Measurements from ENCODE around the gene GPR160. TPM values are rescaled to one million over a fixed set of nuclear protein-coding genes. Genes with fewer than 3 reads are reported as not detected.
"Not testable (repeated sequence)": the region's sequence is repeated elsewhere in the genome, so short reads cannot be mapped to it uniquely, and the experiment has no call there.

GPR160 gene
- polyA plus RNA-seq, 1 donor from 2014 or later = 4.0 TPM

DNA sequence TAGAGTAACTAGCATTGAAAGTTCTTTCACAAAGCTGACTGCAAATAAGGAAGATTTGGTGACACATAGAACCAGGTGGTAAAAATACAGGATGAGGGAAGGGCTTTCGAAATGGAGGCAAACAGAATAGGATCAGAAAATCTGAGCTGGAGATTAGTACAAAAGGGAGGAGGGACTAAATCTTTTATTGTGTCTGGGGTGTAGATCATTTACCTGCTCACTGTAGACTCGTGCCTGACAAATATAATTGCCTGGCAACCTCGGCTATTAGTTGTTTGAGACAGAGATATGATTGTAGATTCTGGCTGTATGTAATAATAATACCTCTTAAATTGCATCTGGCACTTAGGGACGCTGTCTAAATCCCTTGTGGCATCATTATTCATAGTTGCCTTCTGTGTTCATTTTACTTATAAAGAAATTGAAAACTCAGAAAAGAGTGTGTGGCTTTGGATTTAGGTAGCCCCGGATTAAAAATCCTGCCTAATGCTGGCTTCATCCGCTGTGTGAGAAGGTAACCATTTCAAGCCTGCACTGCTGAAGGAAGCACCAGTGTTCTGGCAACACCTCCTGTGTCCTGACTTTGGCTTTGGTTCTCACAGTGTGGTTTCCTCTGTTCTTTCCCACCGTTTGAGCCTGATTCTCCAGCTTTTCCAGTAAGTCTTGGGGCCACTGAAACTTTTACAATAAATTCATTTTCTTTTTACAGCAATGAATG, 25.0 kb upstream of the GPR160 start:
- Histone ChIP-seq H3K4me2 (ENCODE audit: low read length) (no peak overlapping the region), H3K27ac (ENCODE audit: low read length) (peak overlapping the region; percentile 58), H2AFZ (ENCODE audit: low read depth, low read length) (no peak overlapping the region), H3K9ac (ENCODE audit: low read length) (peak overlapping the region; percentile 29), H3K4me3 (ENCODE audit: low read length) (peak overlapping the region; percentile 44), H3K79me2 (replicated peaks; ENCODE audit: insufficient read depth, low read length) (no peaks in the 10 kb centered on the region), H3K36me3 (ENCODE audit: insufficient read depth, low read length) (no peaks in the 10 kb centered on the region), H3K9me2 (ENCODE audit: insufficient read depth, low read length) (no peaks in the 10 kb centered on the region), H4K20me1 (ENCODE audit: insufficient read depth) (no peaks in the 10 kb centered on the region), H3F3A (ENCODE audit: insufficient read depth, low read length, poor library complexity, severe bottlenecking) (no peaks in the 10 kb centered on the region), H3K9me3 (ENCODE audit: low read length) (no peaks in the 10 kb centered on the region), H3K27me3 (ENCODE audit: insufficient read depth, low read depth, low read length) (no peaks in the 10 kb centered on the region)
- TF ChIP-seq EZH2 (IDR thresholded peaks at IDR 0.05; ENCODE audit: borderline replicate concordance, insufficient read depth, low read length, poor library complexity, severe bottlenecking) = no peak
- peak; percentile 55 for TF ChIP-seq EP300 (conservative IDR thresholded peaks at IDR 0.05; ENCODE audit: poor library complexity, severe bottlenecking)
- TF ChIP-seq POLR2AphosphoS5 (IDR thresholded peaks at IDR 0.05) = peak; percentile 43

DNA sequence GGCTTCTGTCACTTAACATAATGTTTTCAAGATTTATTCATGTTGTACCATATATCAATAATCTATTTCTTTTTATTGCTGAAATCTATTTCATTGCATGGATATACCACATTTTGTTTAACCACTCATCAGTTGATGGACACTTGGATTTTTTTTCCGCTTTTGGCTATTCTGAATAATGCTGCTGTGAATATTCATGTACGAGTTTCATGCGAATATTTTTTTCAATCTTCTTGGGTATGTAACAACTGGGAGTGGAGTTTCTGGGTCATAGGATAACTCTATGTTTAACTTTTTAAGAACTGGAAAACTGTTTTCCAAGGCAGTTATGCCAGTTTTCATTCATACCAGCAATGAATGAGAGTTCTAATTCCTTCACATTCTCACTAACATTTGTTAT, 21.7 kb upstream of the GPR160 start:
- Histone ChIP-seq H3K4me3 (ENCODE audit: low read length) (no peak overlapping the region), H3K27me3 (ENCODE audit: insufficient read depth, low read depth, low read length) (no peaks in the 10 kb centered on the region)
- TF ChIP-seq, protein P1, sequence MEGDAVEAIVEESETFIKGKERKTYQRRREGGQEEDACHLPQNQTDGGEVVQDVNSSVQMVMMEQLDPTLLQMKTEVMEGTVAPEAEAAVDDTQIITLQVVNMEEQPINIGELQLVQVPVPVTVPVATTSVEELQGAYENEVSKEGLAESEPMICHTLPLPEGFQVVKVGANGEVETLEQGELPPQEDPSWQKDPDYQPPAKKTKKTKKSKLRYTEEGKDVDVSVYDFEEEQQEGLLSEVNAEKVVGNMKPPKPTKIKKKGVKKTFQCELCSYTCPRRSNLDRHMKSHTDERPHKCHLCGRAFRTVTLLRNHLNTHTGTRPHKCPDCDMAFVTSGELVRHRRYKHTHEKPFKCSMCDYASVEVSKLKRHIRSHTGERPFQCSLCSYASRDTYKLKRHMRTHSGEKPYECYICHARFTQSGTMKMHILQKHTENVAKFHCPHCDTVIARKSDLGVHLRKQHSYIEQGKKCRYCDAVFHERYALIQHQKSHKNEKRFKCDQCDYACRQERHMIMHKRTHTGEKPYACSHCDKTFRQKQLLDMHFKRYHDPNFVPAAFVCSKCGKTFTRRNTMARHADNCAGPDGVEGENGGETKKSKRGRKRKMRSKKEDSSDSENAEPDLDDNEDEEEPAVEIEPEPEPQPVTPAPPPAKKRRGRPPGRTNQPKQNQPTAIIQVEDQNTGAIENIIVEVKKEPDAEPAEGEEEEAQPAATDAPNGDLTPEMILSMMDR (IDR thresholded peaks at IDR 0.05; ENCODE audit: poor library complexity, severe bottlenecking) = no peak
- TF ChIP-seq SMC3 (conservative IDR thresholded peaks at IDR 0.05; ENCODE audit: poor library complexity) (no peak), REST (IDR thresholded peaks at IDR 0.05; ENCODE audit: borderline replicate concordance) (no peak), RAD21 (conservative IDR thresholded peaks at IDR 0.05) (no peak), EZH2 (IDR thresholded peaks at IDR 0.05; ENCODE audit: borderline replicate concordance, insufficient read depth, low read length, poor library complexity, severe bottlenecking) (no peak), TAF1 (IDR thresholded peaks at IDR 0.05; ENCODE audit: low read depth) (no peak), MXI1 (conservative IDR thresholded peaks at IDR 0.05; ENCODE audit: poor library complexity, severe bottlenecking) (no peak)

GRCh38 chr3:170019306-170019705, 18.5 kb upstream of the GPR160 start:
- not testable (repeated sequence) for H3K4me2 ChIP-seq (ENCODE audit: low read length); H3K79me2 ChIP-seq (replicated peaks; ENCODE audit: insufficient read depth, low read length); H3K27me3 ChIP-seq (ENCODE audit: insufficient read depth, low read depth, low read length); H3F3A ChIP-seq (ENCODE audit: insufficient read depth, low read length, poor library complexity, severe bottlenecking); H2AFZ ChIP-seq (ENCODE audit: low read depth, low read length); H3K9me2 ChIP-seq (ENCODE audit: insufficient read depth, low read length); H4K20me1 ChIP-seq (ENCODE audit: insufficient read depth); H3K9ac ChIP-seq (ENCODE audit: low read length); H3K9me3 ChIP-seq (ENCODE audit: low read length); H3K4me3 ChIP-seq (ENCODE audit: low read length); H3K36me3 ChIP-seq (ENCODE audit: insufficient read depth, low read length); H3K27ac ChIP-seq (ENCODE audit: low read length)

More for the DNA sequence above, 21.7 kb upstream of the GPR160 start:
- no peaks in the 10 kb centered on the region for H3K79me2 ChIP-seq (replicated peaks; ENCODE audit: insufficient read depth, low read length)
- no peak overlapping the region for H3K9ac ChIP-seq (ENCODE audit: low read length)
- H3K4me2 ChIP-seq (ENCODE audit: low read length) = no peak overlapping the region
- no peaks in the 10 kb centered on the region for H3K9me2 ChIP-seq (ENCODE audit: insufficient read depth, low read length)
- no peak overlapping the region for H3K27ac ChIP-seq (ENCODE audit: low read length)
- no peaks in the 10 kb centered on the region for H3K36me3 ChIP-seq (ENCODE audit: insufficient read depth, low read length)
- H4K20me1 ChIP-seq (ENCODE audit: insufficient read depth) = no peaks in the 10 kb centered on the region
- no peaks in the 10 kb centered on the region for H3K9me3 ChIP-seq (ENCODE audit: low read length)
- H3F3A ChIP-seq (ENCODE audit: insufficient read depth, low read length, poor library complexity, severe bottlenecking) = no peaks in the 10 kb centered on the region
- no peak overlapping the region for H2AFZ ChIP-seq (ENCODE audit: low read depth, low read length)
